WERI-Rb-1 (cell line): ENCODE measurements around the gene HENMT1.
"Not testable (repeated sequence)": the region's sequence is repeated elsewhere in the genome, so short reads cannot be mapped to it uniquely, and the experiment has no call there.

ENCODE experiments used
- DNase-seq: peaks from one replicate; pipeline ENCODE4 v3.0.0-alpha.2; 2020
- H3K27ac ChIP-seq: fragments of 250-450 bp; sonication (Bioruptor Pico); 2 replicates; pipeline ENCODE4 v1.5.1; 2020; ENCODE audit warnings: mild to moderate bottlenecking, moderate library complexity
- H3K27me3 ChIP-seq: fragments of 250-450 bp; sonication (Bioruptor Pico); 2 replicates; pipeline ENCODE4 v1.5.1; 2021; ENCODE audit warnings: mild to moderate bottlenecking, low read depth, moderate library complexity; ENCODE audit not compliant: insufficient read depth, severe bottlenecking
- H3K36me3 ChIP-seq: fragments of 250-450 bp; sonication (Bioruptor Pico); 2 replicates; pipeline ENCODE4 v1.5.1; 2020; ENCODE audit warnings: mild to moderate bottlenecking, moderate library complexity
- H3K4me3 ChIP-seq: 2 replicates; pipeline ENCODE4 v1.5.1; 2011; ENCODE audit warnings: low read depth, mild to moderate bottlenecking, control low read depth, low read length
- H3K9me3 ChIP-seq: fragments of 250-450 bp; sonication (Bioruptor Pico); 2 replicates; pipeline ENCODE4 v1.5.1; 2021; ENCODE audit warnings: mild to moderate bottlenecking, moderate library complexity; ENCODE audit not compliant: severe bottlenecking
- CTCF ChIP-seq: IDR thresholded peaks from 2 replicates; pipeline ENCODE4 v1.5.1; 2011; ENCODE audit warnings: low read depth, mild to moderate bottlenecking, control low read depth, inconsistent platforms, low read length

HENMT1 gene

DNA sequence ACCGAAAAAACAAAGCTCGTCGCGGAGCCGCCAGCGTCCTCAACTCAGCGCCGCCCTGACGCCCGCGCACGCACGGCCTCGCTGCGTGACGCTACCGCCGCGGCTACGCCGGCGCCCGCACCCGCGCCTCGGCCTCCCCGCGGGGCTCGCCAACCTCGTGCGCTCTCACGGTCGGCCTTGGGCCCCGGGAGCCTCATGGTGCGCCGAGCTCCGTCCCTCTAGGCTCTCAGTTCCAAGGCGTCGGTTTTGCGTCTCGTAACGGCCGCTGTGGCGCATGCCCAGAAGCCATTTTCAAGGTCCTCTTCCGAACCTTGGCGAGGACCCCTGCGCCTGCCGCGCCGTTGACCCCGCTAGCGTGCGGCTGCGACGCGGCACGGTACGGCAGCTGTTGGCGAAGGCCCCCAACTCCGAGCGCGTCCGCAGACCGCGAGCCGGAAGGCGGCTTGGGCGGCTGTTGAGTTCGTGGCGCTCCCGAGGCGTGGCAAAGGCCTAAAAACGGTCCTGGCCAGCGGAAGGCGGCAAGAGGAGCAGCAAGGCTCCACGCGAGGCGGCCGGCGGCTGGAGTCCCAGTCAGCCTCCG lies at the start of gene HENMT1:
TSS of gene HENMT1 (minus strand) at position 64 of the 580 bp plus-strand sequence. CDS start 1,209 bp downstream, outside the sequence.
- Histone ChIP-seq H3K9me3 (no peaks in the 10 kb centered on the region), H3K27me3 (no peaks in the 10 kb centered on the region), H3K27ac (no peak within 1 kb of the TSS), H3K4me3 (no peak within 1 kb of the TSS), H3K36me3 (no peaks in the 10 kb centered on the region)
- DNase-seq, result no peak
- no peak for TF ChIP-seq CTCF

DNA sequence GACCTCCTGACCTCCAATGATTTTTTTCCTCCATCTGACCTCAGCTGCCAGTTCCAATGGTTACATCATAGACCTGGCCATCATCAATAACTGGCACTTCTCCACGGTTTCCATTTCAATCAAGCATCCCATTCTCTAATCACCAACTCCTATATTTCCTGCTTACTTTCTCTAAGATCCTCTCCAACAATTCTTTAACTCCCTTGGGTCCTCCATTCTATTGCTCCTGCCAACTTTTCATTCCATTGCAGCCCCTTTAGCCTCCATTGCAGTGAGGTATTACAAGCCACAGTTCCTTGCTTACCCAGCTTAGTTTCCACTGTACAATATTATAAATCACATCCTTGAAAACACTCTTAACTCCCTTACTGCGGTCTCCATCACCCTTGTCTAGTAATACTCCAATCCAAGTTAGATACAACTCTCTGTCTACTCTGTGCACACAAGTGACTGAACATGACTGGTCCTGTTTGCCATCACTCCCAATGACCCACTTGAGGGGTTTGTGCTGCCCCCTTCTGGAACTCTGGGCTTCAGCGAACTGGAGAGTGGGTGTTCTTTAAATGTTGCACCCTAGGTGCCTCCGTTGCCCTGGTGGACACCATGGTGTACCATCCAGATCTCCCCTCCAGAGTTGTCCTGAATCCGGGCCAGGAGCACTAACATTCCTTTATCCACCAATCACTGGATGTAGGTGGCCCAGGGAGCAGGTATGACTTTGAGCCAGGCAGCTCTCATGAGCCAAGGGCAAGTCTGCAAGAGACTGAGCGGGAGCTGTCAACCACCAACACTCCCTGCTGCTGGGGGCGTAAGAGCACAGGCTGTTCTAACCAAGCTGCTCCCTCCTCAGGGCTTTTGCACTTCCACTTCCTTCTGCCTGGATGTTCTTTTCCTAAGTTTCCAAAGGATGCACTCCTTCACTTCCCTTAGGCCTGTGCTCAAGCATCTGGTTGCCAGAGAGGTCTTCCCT lies 48.1 kb upstream of the HENMT1 start:
- H3K36me3 ChIP-seq, result no peaks in the 10 kb centered on the region
- no peak overlapping the region for H3K27ac ChIP-seq
- no peaks in the 10 kb centered on the region for H3K27me3 ChIP-seq
- no peaks in the 10 kb centered on the region for H3K9me3 ChIP-seq
- peak; percentile 52 for TF ChIP-seq CTCF
- DNase-seq, result peak; percentile 42
- no peak overlapping the region for H3K4me3 ChIP-seq

DNA sequence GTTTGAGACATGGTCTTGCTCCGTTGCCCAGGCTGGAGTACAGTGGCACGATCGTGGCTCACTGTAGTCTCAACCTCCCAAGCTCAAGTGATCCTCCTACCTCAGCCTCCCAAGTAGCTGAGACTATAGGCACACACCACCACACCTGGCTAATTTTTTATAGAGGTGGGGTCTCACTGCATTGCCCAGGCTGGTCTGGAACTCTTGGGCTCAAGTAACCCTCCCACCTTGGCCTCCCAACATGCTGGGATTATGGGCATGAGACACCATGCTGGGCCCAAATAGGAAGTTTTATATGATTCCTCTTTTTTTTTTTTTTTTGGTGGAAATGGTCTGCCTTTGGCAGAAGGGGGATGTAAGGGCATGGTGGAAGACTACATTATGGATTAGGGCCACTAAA lies 45.8 kb upstream of the HENMT1 start:
- no peak for DNase-seq
- H3K4me3 ChIP-seq, result no peak overlapping the region
- H3K9me3 ChIP-seq, result no peaks in the 10 kb centered on the region
- peaks cover 7% of the 10 kb centered on the region for H3K36me3 ChIP-seq
- H3K27ac ChIP-seq, result no peak overlapping the region
- TF ChIP-seq CTCF, result no peak
- H3K27me3 ChIP-seq, result no peaks in the 10 kb centered on the region

DNA sequence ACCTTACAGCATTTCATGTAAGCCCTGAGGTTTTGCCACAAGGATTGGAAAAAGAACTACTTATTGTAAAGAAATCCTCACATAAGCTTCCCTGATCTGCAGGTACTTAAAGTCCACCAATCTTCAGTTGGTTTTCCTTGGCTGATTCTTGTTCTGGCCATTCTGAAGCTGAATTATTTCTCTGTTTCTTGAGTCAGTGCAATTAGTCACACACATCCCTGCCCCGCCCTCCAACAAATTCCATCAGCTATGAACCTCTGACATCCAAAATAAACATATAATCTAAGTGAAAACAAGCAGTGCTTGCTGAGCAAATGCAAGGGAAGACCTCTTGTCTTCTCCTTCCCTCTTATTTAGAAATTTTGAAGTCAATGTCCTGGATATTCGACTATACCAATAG lies 43.6 kb upstream of the HENMT1 start:
- H3K9me3 ChIP-seq, result no peaks in the 10 kb centered on the region
- TF ChIP-seq CTCF, result no peak

GRCh38 chr1:108703939-108704338 lies 43.0 kb upstream of the HENMT1 start:
- no peak for DNase-seq
- no peak overlapping the region for H3K27ac ChIP-seq
- no peak overlapping the region for H3K4me3 ChIP-seq
- H3K9me3 ChIP-seq, result no peaks in the 10 kb centered on the region
- no peaks in the 10 kb centered on the region for H3K27me3 ChIP-seq
- peaks cover 34% of the 10 kb centered on the region for H3K36me3 ChIP-seq
- no peak for TF ChIP-seq CTCF

More for the DNA sequence above, 43.6 kb upstream of the HENMT1 start:
- H3K27me3 ChIP-seq, result no peaks in the 10 kb centered on the region
- peaks cover 28% of the 10 kb centered on the region for H3K36me3 ChIP-seq
- DNase-seq, result no peak
- no peak overlapping the region for H3K4me3 ChIP-seq
- H3K27ac ChIP-seq, result no peak overlapping the region

GRCh38 chr1:108702109-108702508 lies 41.2 kb upstream of the HENMT1 start:
- not testable (repeated sequence) for H3K27me3 ChIP-seq, DNase-seq, H3K4me3 ChIP-seq, H3K27ac ChIP-seq, H3K9me3 ChIP-seq
- H3K36me3 ChIP-seq, result peaks cover 50% of the 10 kb centered on the region
